Activated T-cell treated with anti-CD3 and anti-CD28 coated beads for 1 hour (primary cell): ENCODE data around the gene CRTC1.
A peak's percentile ranks its signal among the peaks of the same experiment; 100 is the strongest.

Source experiments
- DNase-seq: peaks from one replicate; pipeline ENCODE4 v3.0.0-alpha.2; 2020; ENCODE audit warnings: low read depth

The CRTC1 gene

GRCh38 chr19:18700501-18701249, 17.2 kb downstream of the CRTC1 start:
- DNase-seq: peak; percentile 59

GRCh38 chr19:18701250-18701608, 17.7 kb downstream of the CRTC1 start:
- no peak for DNase-seq

- no peak for DNase-seq
Observed at GRCh38 chr19:18704054-18704453, 20.6 kb downstream of the CRTC1 start.

GRCh38 chr19:18704971-18705370, 21.5 kb downstream of the CRTC1 start:
- DNase-seq: no peak

- DNase-seq: no peak
Observed at GRCh38 chr19:18708452-18709231, 25.2 kb downstream of the CRTC1 start.

GRCh38 chr19:18709546-18709945, 26.1 kb downstream of the CRTC1 start:
- DNase-seq: no peak

GRCh38 chr19:18710186-18710585, 26.7 kb downstream of the CRTC1 start:
- no peak for DNase-seq

GRCh38 chr19:18710996-18711751, 27.7 kb downstream of the CRTC1 start:
- no peak for DNase-seq

GRCh38 chr19:18711893-18712292, 28.4 kb downstream of the CRTC1 start:
- no peak for DNase-seq

GRCh38 chr19:18712981-18713380, 29.5 kb downstream of the CRTC1 start:
- no peak for DNase-seq

- DNase-seq: no peak
Observed at GRCh38 chr19:18713550-18714117, 30.2 kb downstream of the CRTC1 start.

- DNase-seq: no peak
Observed at GRCh38 chr19:18715416-18715815, 31.9 kb downstream of the CRTC1 start.

- no peak for DNase-seq
Observed at GRCh38 chr19:18716857-18717256, 33.4 kb downstream of the CRTC1 start.

GRCh38 chr19:18717601-18718000, 34.1 kb downstream of the CRTC1 start:
- no peak for DNase-seq

- DNase-seq: no peak
Observed at GRCh38 chr19:18718015-18718526, 34.6 kb downstream of the CRTC1 start.

GRCh38 chr19:18718846-18719458, 35.5 kb downstream of the CRTC1 start:
- no peak for DNase-seq

- no peak for DNase-seq
Observed at GRCh38 chr19:18719541-18719940, 36.1 kb downstream of the CRTC1 start.

GRCh38 chr19:18723871-18724377, 40.4 kb downstream of the CRTC1 start:
- no peak for DNase-seq

- no peak for DNase-seq
Observed at GRCh38 chr19:18725841-18726770, 42.6 kb downstream of the CRTC1 start.

GRCh38 chr19:18726846-18727245, 43.4 kb downstream of the CRTC1 start:
- DNase-seq: no peak
